Body of pancreas (tissue), 4 donors: ENCODE measurements around the gene CASP12. TPM values are rescaled to one million over a fixed set of nuclear protein-coding genes. Genes with fewer than 3 reads are reported as not detected.
A peak's percentile ranks its signal among the peaks of the same experiment; 100 is the strongest.

ENCODE experiments used
- ATAC-seq: fragments of 150-250 bp; one replicate; pipeline ENCODE4 v1.9.1; 2016
- DNase-seq, 4 donors: peaks; one replicate each; pipeline ENCODE4 v3.0.0-alpha.2; 2019
- H3K27ac ChIP-seq, 4 donors: fragments of 200-600 bp; sonication (generic); 1 replicate in 3 of 4; 2 replicates in 1 of 4; pipeline versions ENCODE4 v1.5.1 to v1.6.1; 2016 to 2019; ENCODE audit warnings: mild to moderate bottlenecking in 1 of 4, mixed read lengths in 1 of 4, moderate library complexity in 1 of 4
- H3K27me3 ChIP-seq, 2 donors: fragments of 200-600 bp; sonication (generic); one replicate each; pipeline ENCODE4 v1.6.0; 2016; ENCODE audit warnings: mild to moderate bottlenecking in 1 of 2
- H3K36me3 ChIP-seq, 2 donors: fragments of 200-600 bp; sonication (generic); replicated peaks in 1 of 2; 2 replicates each; pipeline ENCODE4 v1.5.1; 2016; ENCODE audit warnings: low read depth in 2 of 2; ENCODE audit not compliant: insufficient read depth in 1 of 2
- H3K4me1 ChIP-seq: fragments of 200-600 bp; sonication (generic); one replicate; pipeline ENCODE4 v1.6.0; 2016
- H3K4me3 ChIP-seq, 2 donors: fragments of 200-600 bp; sonication (generic); 1 replicate in 1 of 2; 2 replicates in 1 of 2; pipeline ENCODE4 v1.5.1; 2016 to 2019
- H3K9me3 ChIP-seq, 3 donors: fragments of 200-600 bp; sonication (generic); 1 replicate in 2 of 3; 2 replicates in 1 of 3; pipeline ENCODE4 v1.5.1; 2016
- CTCF ChIP-seq, 7 experiments: fragments of 450-650 bp in 4 of 7; fragments of 200-600 bp in 3 of 7; sonication (generic) in 3 of 7; IDR thresholded peaks; one replicate each; pipeline ENCODE4 v1.5.1; 2016 to 2019; ENCODE audit warnings: antibody characterized with exemption in 7 of 7
- POLR2A ChIP-seq, 3 donors: fragments of 450-650 bp; IDR thresholded peaks; one replicate each; pipeline ENCODE4 v1.6.1; 2016; ENCODE audit warnings: antibody characterized with exemption in 3 of 3, mild to moderate bottlenecking in 2 of 3
- WGBS, 2 donors: methylation state at CpG; one replicate each; pipeline ENCODE4 v1.1.5; 2017; 5-methylcytosine and 5-hydroxymethylcytosine counted together
- intact Hi-C: fragments of 100-400 bp; cut with DNase I; formaldehyde crosslinking; loops from one replicate; pipeline ENCODE4 v1.15.1; 2023
- total RNA-seq, 2 donors: library from RNA; depleted of rRNA; stranded (reverse); fragments of >200 nt; gene quantifications; one replicate each; pipeline ENCODE4 v1.1.0, GENCODE V29; 2016

The CASP12 gene
- total RNA-seq, 2 donors from 2014 or later = 1.6 to 3.6 TPM

GRCh38 chr11:104907521-104908185 lies 9.4 kb upstream of the CASP12 start:
- Histone ChIP-seq H3K36me3 (no peaks in the 10 kb centered on the region), H3K27ac (no peak overlapping the region), H3K4me3 (no peak overlapping the region), H3K4me1 (no peaks in the 10 kb centered on the region), H3K27me3 (no peaks in the 10 kb centered on the region), H3K9me3 (no peaks in the 10 kb centered on the region)
- DNase-seq (no peak), ATAC-seq (no peak)
- intact Hi-C loops = no loop called here
- TF ChIP-seq CTCF (IDR thresholded peaks at IDR 0.05) (no peak), POLR2A (IDR thresholded peaks at IDR 0.05) (no peak)
- 73 to 80% methylated on average over 7 of the region's 7 CpGs for WGBS, 2 donors

- intact Hi-C loops = no loop called here
- 74 to 77% methylated on average over 4 of the region's 4 CpGs for WGBS, 2 donors
- DNase-seq (no peak), ATAC-seq (no peak)
- Histone ChIP-seq H3K36me3 (no peaks in the 10 kb centered on the region), H3K9me3 (no peaks in the 10 kb centered on the region), H3K4me1 (no peaks in the 10 kb centered on the region), H3K27ac (no peak overlapping the region), H3K4me3 (no peak overlapping the region), H3K27me3 (no peaks in the 10 kb centered on the region)
- TF ChIP-seq POLR2A (IDR thresholded peaks at IDR 0.05) (no peak), CTCF (IDR thresholded peaks at IDR 0.05) (no peak)
Observed at GRCh38 chr11:104905271-104905670, 7.0 kb upstream of the CASP12 start.

- intact Hi-C loops = no loop called here
- DNase-seq = no peak
- no peak for TF ChIP-seq CTCF (IDR thresholded peaks at IDR 0.05)
- no peaks in the 10 kb centered on the region for H3K9me3 ChIP-seq
- no peaks in the 10 kb centered on the region for H3K27me3 ChIP-seq
- H3K4me3 ChIP-seq = no peak overlapping the region
- no peaks in the 10 kb centered on the region for H3K36me3 ChIP-seq
- no peak for ATAC-seq
- H3K4me1 ChIP-seq = no peaks in the 10 kb centered on the region
- H3K27ac ChIP-seq = no peak overlapping the region
Observed at GRCh38 chr11:104899226-104899625, 966 bp upstream of the CASP12 start.

- intact Hi-C loops = no loop called here
- 55 to 77% methylated on average over 1 of the region's 1 CpG for WGBS, 2 donors
- H3K4me3 ChIP-seq = no peak overlapping the region
- no peaks in the 10 kb centered on the region for H3K36me3 ChIP-seq
- DNase-seq = no peak
- peak; percentile 30 for ATAC-seq
- no peaks in the 10 kb centered on the region for H3K9me3 ChIP-seq
- TF ChIP-seq POLR2A (IDR thresholded peaks at IDR 0.05) (no peak), CTCF (IDR thresholded peaks at IDR 0.05) (no peak)
- peak overlapping the region in 2 of 4 donors; percentile 1 to 32 for H3K27ac ChIP-seq
- no peaks in the 10 kb centered on the region for H3K4me1 ChIP-seq
- H3K27me3 ChIP-seq = no peaks in the 10 kb centered on the region
Observed at GRCh38 chr11:104898685-104899013, 389 bp upstream of the CASP12 start.

GRCh38 chr11:104895634-104896033 lies 2.6 kb downstream of the CASP12 start:
- Histone ChIP-seq H3K4me3 (no peak overlapping the region), H3K27me3 (no peaks in the 10 kb centered on the region), H3K27ac (no peak overlapping the region), H3K36me3 (no peaks in the 10 kb centered on the region), H3K9me3 (no peaks in the 10 kb centered on the region), H3K4me1 (no peaks in the 10 kb centered on the region)
- no peak for DNase-seq
- no peak for TF ChIP-seq CTCF (IDR thresholded peaks at IDR 0.05)
- WGBS, 2 donors = 45 to 50% methylated on average over 2 of the region's 2 CpGs
- no peak for ATAC-seq
- intact Hi-C loops = no loop called here
